HepG2 (cell line): ENCODE data around the gene ETFB. TPM values are rescaled to one million over a fixed set of nuclear protein-coding genes. Genes with fewer than 3 reads are reported as not detected.

Experiments
- BRCA1 ChIP-seq: sonication (generic); formaldehyde crosslinking; IDR thresholded peaks from 2 replicates; pipeline ENCODE4 v1.4.0; 2020; ENCODE audit warnings: missing genetic modification reagents
- DDIT3 ChIP-seq: sonication (generic); formaldehyde crosslinking; IDR thresholded peaks from 2 replicates; pipeline ENCODE4 v1.4.0; 2020; ENCODE audit warnings: mild to moderate bottlenecking, missing genetic modification reagents
- ETV6 ChIP-seq: sonication (generic); formaldehyde crosslinking; conservative IDR thresholded peaks from 2 replicates; pipeline ENCODE4 v1.4.0; 2020; ENCODE audit warnings: missing genetic modification reagents
- FIP1L1 ChIP-seq: fragments of 200-400 bp; formaldehyde crosslinking; IDR thresholded peaks from 2 replicates; pipeline ENCODE4 v1.6.1; 2018; ENCODE audit warnings: low read depth, mild to moderate bottlenecking, low read length, moderate library complexity, borderline replicate concordance; ENCODE audit not compliant: insufficient read depth
- HDAC1 ChIP-seq: sonication (generic); formaldehyde crosslinking; IDR thresholded peaks from 2 replicates; pipeline ENCODE4 v1.5.1; 2020; ENCODE audit warnings: mild to moderate bottlenecking, missing genetic modification reagents
- HMGXB4 ChIP-seq, 2 experiments: sonication (generic) in 1 of 2; formaldehyde crosslinking in 1 of 2; IDR thresholded peaks; 2 replicates each; pipeline versions ENCODE4 v1.4.0 to v1.6.1; 2018 to 2020; ENCODE audit warnings: missing genetic modification reagents in 2 of 2, borderline replicate concordance in 1 of 2, low read depth in 1 of 2, mild to moderate bottlenecking in 1 of 2, missing biosample characterization in 1 of 2
- HOXA3 ChIP-seq: sonication (generic); formaldehyde crosslinking; IDR thresholded peaks from 2 replicates; pipeline ENCODE4 v1.5.0; 2020; ENCODE audit warnings: missing genetic modification reagents
- HOXA7 ChIP-seq: sonication (generic); formaldehyde crosslinking; IDR thresholded peaks from 2 replicates; pipeline ENCODE4 v1.8.1; 2022; ENCODE audit warnings: mild to moderate bottlenecking, missing genetic modification reagents, moderate library complexity
- MEIS1 ChIP-seq: sonication (generic); formaldehyde crosslinking; IDR thresholded peaks from 2 replicates; pipeline ENCODE4 v1.9.0; 2021; ENCODE audit warnings: mild to moderate bottlenecking, missing genetic modification reagents, moderate library complexity, borderline replicate concordance
- NCOR1 ChIP-seq: fragments of 200-600 bp; sonication (generic); IDR thresholded peaks from 2 replicates; pipeline ENCODE4 v1.7.0; 2017; ENCODE audit warnings: antibody characterized with exemption, low read length, borderline replicate concordance
- NR3C1 ChIP-seq: sonication (generic); formaldehyde crosslinking; IDR thresholded peaks from 2 replicates; pipeline ENCODE4 v1.4.0; 2020; ENCODE audit warnings: missing genetic modification reagents
- RFX3 ChIP-seq: IDR thresholded peaks from 2 replicates; pipeline ENCODE4 v1.6.1; 2016; ENCODE audit warnings: missing biosample characterization, missing genetic modification reagents
- SATB2 ChIP-seq: sonication (generic); formaldehyde crosslinking; IDR thresholded peaks from 2 replicates; pipeline ENCODE4 v1.5.0; 2020; ENCODE audit warnings: missing genetic modification reagents
- SRY ChIP-seq: sonication (generic); formaldehyde crosslinking; IDR thresholded peaks from 2 replicates; pipeline ENCODE4 v1.8.0; 2022; ENCODE audit warnings: mild to moderate bottlenecking, missing genetic modification reagents
- TFDP2 ChIP-seq: sonication (generic); formaldehyde crosslinking; IDR thresholded peaks from 2 replicates; pipeline ENCODE4 v1.4.0; 2020; ENCODE audit warnings: missing genetic modification reagents
- UBTF ChIP-seq: sonication (generic); formaldehyde crosslinking; IDR thresholded peaks from 2 replicates; pipeline ENCODE4 v1.4.0; 2020; ENCODE audit warnings: mild to moderate bottlenecking, missing genetic modification reagents
- YEATS2 ChIP-seq: sonication (generic); formaldehyde crosslinking; IDR thresholded peaks from 2 replicates; pipeline ENCODE4 v1.4.0; 2020; ENCODE audit warnings: missing genetic modification reagents, borderline replicate concordance
- ZBTB21 ChIP-seq: sonication (generic); formaldehyde crosslinking; IDR thresholded peaks from 2 replicates; pipeline ENCODE4 v1.4.0; 2020; ENCODE audit warnings: missing genetic modification reagents
- ZBTB7B ChIP-seq: sonication (generic); formaldehyde crosslinking; IDR thresholded peaks from 2 replicates; pipeline ENCODE4 v1.4.0; 2020; ENCODE audit warnings: missing genetic modification reagents
- ZNF121 ChIP-seq: sonication (generic); formaldehyde crosslinking; IDR thresholded peaks from 2 replicates; pipeline ENCODE4 v1.5.0; 2020; ENCODE audit warnings: mild to moderate bottlenecking, missing genetic modification reagents
- ZNF704 ChIP-seq: sonication (generic); formaldehyde crosslinking; IDR thresholded peaks from 2 replicates; pipeline ENCODE4 v1.8.1; 2023; ENCODE audit warnings: mild to moderate bottlenecking, inconsistent platforms, moderate library complexity, missing genetic modification reagents, borderline replicate concordance
- polyA plus RNA-seq, 8 experiments: library from polyadenylated mRNA; depleted of rRNA in 3 of 8; stranded (reverse) in 7 of 8; unstranded in 1 of 8; fragments of >200 nt; fragmentation: Illumina TruSeq in 4 of 8; extraction: Trizol in 4 of 8; gene quantifications; 2 replicates each; pipeline versions ENCODE4 v1.2.1 to v1.2.3, GENCODE V29; 2011 to 2016; ENCODE audit warnings: low read depth in 4 of 8, missing spikeins in 1 of 8, mixed read lengths in 1 of 8; ENCODE audit not compliant: insufficient read depth in 1 of 8
- total RNA-seq, 5 experiments: library from RNA; depleted of rRNA; stranded (reverse); fragments of >200 nt; fragmentation: Illumina TruSeq; extraction: Trizol; gene quantifications; 2 replicates each; pipeline ENCODE4 v1.2.3, GENCODE V29; 2016; ENCODE audit warnings: low read depth in 1 of 5

The ETFB gene
- total and polyA plus RNA-seq, 2 of the 13 experiments (the other 11 are each of a cell fraction or from before 2014, with no cell fraction given): 678 to 1,314 TPM

GRCh38 chr19:51339687-51340656, 26.2 kb downstream of the ETFB start (continued):
- no peak for TF ChIP-seq ETV6 (CRISPR knock-in tag)
- TF ChIP-seq UBTF: peak; percentile 33; the same call in 1 of the 2 replicates
- TF ChIP-seq ZNF704 (CRISPR knock-in tag): no peak
- no peak for TF ChIP-seq FIP1L1
- TF ChIP-seq NCOR1: no peak
- TF ChIP-seq ZNF121 (CRISPR knock-in tag): no peak
- peak; percentile 53; the same call in 1 of the 2 replicates for TF ChIP-seq SRY (CRISPR knock-in tag)
- TF ChIP-seq MEIS1 (CRISPR knock-in tag): no peak
- no peak for TF ChIP-seq HOXA7 (CRISPR knock-in tag)
- no peak for TF ChIP-seq HDAC1 (CRISPR knock-in tag)
- TF ChIP-seq HOXA3: peak; percentile 71
- TF ChIP-seq YEATS2 (CRISPR knock-in tag): no peak
- peak; percentile 40; the same call in 1 of the 2 replicates for TF ChIP-seq TFDP2 (CRISPR knock-in tag)
- TF ChIP-seq SATB2 (CRISPR knock-in tag): no peak
- no peak for TF ChIP-seq NR3C1 (CRISPR knock-in tag)
- TF ChIP-seq RFX3 (CRISPR knock-in tag): no peak
- no peak for TF ChIP-seq DDIT3 (CRISPR knock-in tag)
- no peak for TF ChIP-seq ZBTB7B (CRISPR knock-in tag)
- TF ChIP-seq HMGXB4 (CRISPR knock-in tag; IDR thresholded peaks at IDR 0.05; ENCODE audit: borderline replicate concordance in 1 of 2, low read depth in 1 of 2): 0 out of 4 replicates have a peak, but pooled peaks of 1 of the 2 experiments have one; percentile 17
- no peak for TF ChIP-seq ZBTB21 (CRISPR knock-in tag)
- TF ChIP-seq BRCA1 (CRISPR knock-in tag): no peak
